HL-60 (cell line): ENCODE data around the gene RNF223.

Experiments used
- DNase-seq, 2 experiments: peaks; one replicate each; pipeline ENCODE4 v3.0.0-alpha.2; 2010 to 2020; ENCODE audit warnings: low read depth in 1 of 2, low spot score in 1 of 2
- H3K27ac ChIP-seq: fragments of 250-450 bp; sonication (Bioruptor Pico); replicated peaks from 2 replicates; pipeline ENCODE4 v1.5.1; 2020; ENCODE audit warnings: mild to moderate bottlenecking, moderate library complexity
- H3K27me3 ChIP-seq: fragments of 250-450 bp; sonication (Bioruptor Pico); 2 replicates; pipeline ENCODE4 v1.5.1; 2021; ENCODE audit warnings: mild to moderate bottlenecking, moderate library complexity; ENCODE audit not compliant: insufficient read depth, poor library complexity, severe bottlenecking
- H3K4me3 ChIP-seq: replicated peaks from 2 replicates; pipeline ENCODE4 v1.5.1; 2011; ENCODE audit warnings: mild to moderate bottlenecking, control low read depth, low read length; ENCODE audit not compliant: insufficient read depth
- CTCF ChIP-seq: IDR thresholded peaks from one replicate; pipeline ENCODE4 v1.5.1; 2011; ENCODE audit warnings: low read length, control low read depth, inconsistent platforms; ENCODE audit not compliant: insufficient read depth
- GABPA ChIP-seq: IDR thresholded peaks from 2 replicates; pipeline ENCODE4 v1.6.1; 2012; ENCODE audit warnings: low read depth
- POLR2AphosphoS5 ChIP-seq: IDR thresholded peaks from 2 replicates; pipeline ENCODE4 v1.6.1; 2012; ENCODE audit warnings: low read depth
- REST ChIP-seq: IDR thresholded peaks from 2 replicates; pipeline ENCODE4 v1.6.1; 2012; ENCODE audit warnings: low read depth; ENCODE audit not compliant: insufficient replicate concordance
- SPI1 ChIP-seq: IDR thresholded peaks from 2 replicates; pipeline ENCODE4 v1.6.1; 2012; ENCODE audit warnings: low read depth, mild to moderate bottlenecking, borderline replicate concordance

Gene RNF223

GRCh38 chr1:1062348-1063163 lies 11.6 kb downstream of the RNF223 start:
- H3K27ac ChIP-seq, result no peak overlapping the region
- H3K4me3 ChIP-seq, result no peak overlapping the region
- no peak for DNase-seq
- H3K27me3 ChIP-seq, result peaks cover 42% of the 10 kb centered on the region
- no peak for TF ChIP-seq REST
- TF ChIP-seq GABPA, result no peak
- TF ChIP-seq CTCF, result no peak
- TF ChIP-seq POLR2AphosphoS5, result no peak
- no peak for TF ChIP-seq SPI1

DNA sequence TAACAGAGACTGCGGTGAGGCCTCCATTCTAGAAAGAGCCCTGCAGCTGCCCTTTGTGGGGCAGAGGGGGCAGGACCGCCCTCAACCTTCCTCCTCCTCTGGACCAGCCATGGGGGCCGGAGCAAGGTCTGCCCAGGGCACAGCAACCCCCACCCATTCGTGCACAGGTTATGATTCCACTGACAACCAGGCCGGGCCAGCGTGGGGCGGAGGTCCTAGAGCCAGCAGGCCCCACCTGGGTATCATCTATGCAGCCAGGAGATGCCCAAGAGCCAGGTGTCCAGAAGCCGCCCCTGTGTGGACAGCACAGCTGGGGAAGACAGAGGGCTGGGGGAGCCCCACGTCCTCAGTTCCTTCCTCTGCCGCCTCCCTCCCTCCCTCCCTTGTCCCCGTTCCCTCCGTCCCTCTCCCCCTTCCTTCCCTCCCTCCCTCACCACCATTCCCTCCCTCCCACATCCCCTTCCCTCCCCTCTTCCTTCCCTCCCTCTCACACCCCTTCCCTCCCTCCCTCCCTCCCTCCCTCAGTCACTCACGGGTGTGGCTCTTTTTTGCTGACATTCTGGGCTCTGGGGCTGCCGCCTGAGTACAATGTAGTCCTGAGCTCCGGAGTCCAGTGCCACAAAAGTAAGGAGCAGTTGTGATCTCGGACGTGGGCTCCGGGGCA lies 12.3 kb downstream of the RNF223 start:
- H3K4me3 ChIP-seq, result no peak overlapping the region
- TF ChIP-seq REST (no peak), CTCF (no peak)
- peak in 1 of 2 experiments; percentile 57 for DNase-seq
- no peak overlapping the region for H3K27ac ChIP-seq
- peaks cover 42% of the 10 kb centered on the region for H3K27me3 ChIP-seq

DNA sequence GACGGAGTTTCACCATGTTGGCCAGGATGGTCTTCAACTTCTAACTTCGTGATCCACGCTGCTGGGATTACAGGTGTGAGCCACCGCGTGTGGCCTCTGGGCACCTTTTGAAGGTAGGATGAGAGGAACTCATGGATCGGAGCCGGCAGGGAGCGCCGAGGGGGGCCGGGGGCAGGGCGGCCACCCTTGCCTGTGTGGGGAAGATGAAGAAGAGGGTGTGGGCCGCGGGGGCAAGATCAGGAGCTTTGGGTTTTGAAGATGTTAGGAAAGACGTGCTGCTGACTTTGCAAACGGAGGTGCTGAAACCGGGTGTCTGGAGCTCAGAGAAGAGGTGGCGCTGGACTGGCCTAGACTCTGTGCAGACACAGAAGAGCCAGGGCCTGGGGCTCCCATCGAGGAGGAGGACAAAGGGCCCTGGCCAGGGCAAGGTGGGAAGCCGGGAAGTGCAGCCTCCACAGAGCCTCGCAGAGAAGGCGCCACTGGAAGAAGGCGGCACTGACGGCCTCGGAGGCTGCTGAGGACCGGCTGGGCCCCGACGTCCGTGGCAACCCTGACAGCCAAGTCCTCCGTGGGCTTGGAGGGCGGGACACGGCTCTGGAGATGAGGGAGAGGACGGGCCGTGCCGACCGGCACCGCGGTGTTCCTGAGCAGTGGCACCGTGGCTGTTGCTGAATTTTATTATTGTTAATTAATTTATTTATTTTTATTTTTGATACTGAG lies 13.7 kb downstream of the RNF223 start:
- Histone ChIP-seq H3K4me3 (no peak overlapping the region), H3K27me3 (peaks cover 35% of the 10 kb centered on the region), H3K27ac (no peak overlapping the region)
- TF ChIP-seq REST (no peak), SPI1 (no peak)
- no peak for DNase-seq
